ENCODE data around the gene PDE4DIP.
"Not testable (repeated sequence)": the region's sequence is repeated elsewhere in the genome, so short reads cannot be mapped to it uniquely, and the experiment has no call there.

GRCh38 chr1:148894360-148895352, 50.4 kb downstream of the PDE4DIP start:
- not testable (repeated sequence) for TF ChIP-seq CTCF (IDR thresholded peaks at IDR 0.05; ENCODE audit: low read depth, low read length, missing input control); MAX (IDR thresholded peaks at IDR 0.05); ATF3 (IDR thresholded peaks at IDR 0.05)

Measured in liver (tissue), 3 donors.